GM23338 (cell line): ENCODE measurements around the gene PDE4D. TPM values are rescaled to one million over a fixed set of nuclear protein-coding genes. Genes with fewer than 3 reads are reported as not detected.
A peak's percentile ranks its signal among the peaks of the same experiment; 100 is the strongest.

Source experiments
- ATAC-seq: fragments of 200-7000 bp; cut with Tn5 transposase; 3 replicates; pipeline ENCODE4 v1.9.1; 2020
- DNase-seq: peaks from one replicate; pipeline ENCODE4 v3.0.0-alpha.2; 2015; ENCODE audit warnings: low spot score
- H2AFZ ChIP-seq: fragments of 200-600 bp; sonication (generic); 2 replicates; pipeline ENCODE4 v1.8.0; 2016; ENCODE audit warnings: antibody characterized with exemption, mild to moderate bottlenecking, moderate library complexity
- H3F3A ChIP-seq: fragments of 200-600 bp; sonication (generic); replicated peaks from 2 replicates; pipeline ENCODE4 v1.8.0; 2017; ENCODE audit warnings: antibody characterized with exemption, mixed run types, low read depth
- H3K27ac ChIP-seq: fragments of 200-600 bp; sonication (generic); 2 replicates; pipeline ENCODE4 v1.6.1; 2016; ENCODE audit warnings: low read depth
- H3K27me3 ChIP-seq: fragments of 200-600 bp; sonication (generic); 2 replicates; pipeline ENCODE4 v1.8.0; 2016; ENCODE audit warnings: mild to moderate bottlenecking, mixed run types, moderate library complexity; ENCODE audit not compliant: insufficient read depth
- H3K36me3 ChIP-seq: fragments of 200-600 bp; sonication (generic); 2 replicates; pipeline ENCODE4 v1.8.0; 2016; ENCODE audit warnings: mild to moderate bottlenecking; ENCODE audit not compliant: insufficient read depth
- H3K4me1 ChIP-seq: fragments of 200-600 bp; sonication (generic); 2 replicates; pipeline ENCODE4 v1.8.0; 2016; ENCODE audit warnings: mild to moderate bottlenecking, moderate library complexity; ENCODE audit not compliant: insufficient read depth
- H3K4me2 ChIP-seq: fragments of 200-600 bp; sonication (generic); 2 replicates; pipeline ENCODE4 v1.7.1; 2017; ENCODE audit warnings: mixed run types
- H3K4me3 ChIP-seq: fragments of 200-600 bp; sonication (generic); 2 replicates; pipeline ENCODE4 v1.6.1; 2016; ENCODE audit warnings: mixed run types
- H3K79me2 ChIP-seq: fragments of 200-600 bp; sonication (generic); replicated peaks from 2 replicates; pipeline ENCODE4 v1.8.0; 2017; ENCODE audit warnings: mild to moderate bottlenecking; ENCODE audit not compliant: insufficient read depth
- H3K9me2 ChIP-seq: fragments of 200-600 bp; sonication (generic); 2 replicates; pipeline ENCODE4 v1.8.0; 2017; ENCODE audit not compliant: insufficient read depth
- H4K20me1 ChIP-seq: fragments of 200-600 bp; sonication (generic); replicated peaks from 2 replicates; pipeline ENCODE4 v1.8.0; 2017; ENCODE audit warnings: mild to moderate bottlenecking; ENCODE audit not compliant: insufficient read depth
- H3K27ac Mint-ChIP-seq: 2 replicates; pipeline ENCODE4 v1.8.0; 2020; ENCODE audit warnings: inconsistent platforms, mild to moderate bottlenecking, moderate library complexity, mixed read lengths
- H3K27me3 Mint-ChIP-seq: 3 replicates; pipeline ENCODE4 v1.8.0; 2022; ENCODE audit warnings: low read depth, mild to moderate bottlenecking, moderate library complexity, mixed read lengths, inconsistent platforms; ENCODE audit not compliant: insufficient read depth, poor library complexity
- H3K36me3 Mint-ChIP-seq: 3 replicates; pipeline ENCODE4 v1.8.0; 2021; ENCODE audit warnings: low read depth, mild to moderate bottlenecking, inconsistent platforms, moderate library complexity, mixed read lengths
- H3K4me1 Mint-ChIP-seq: 3 replicates; pipeline ENCODE4 v1.8.0; 2020; ENCODE audit warnings: mild to moderate bottlenecking, inconsistent platforms, mixed read lengths
- H3K4me3 Mint-ChIP-seq: 3 replicates; pipeline ENCODE4 v1.8.0; 2021; ENCODE audit warnings: moderate library complexity, mild to moderate bottlenecking, inconsistent platforms, mixed read lengths
- H3K9me3 Mint-ChIP-seq: 3 replicates; pipeline ENCODE4 v1.8.0; 2020; ENCODE audit warnings: moderate library complexity, mild to moderate bottlenecking, inconsistent platforms, mixed read lengths
- CREB1 ChIP-seq: fragments of 250-450 bp; sonication (Bioruptor Pico); IDR thresholded peaks from 2 replicates; pipeline ENCODE4 v1.5.0; 2020; ENCODE audit warnings: low read depth, mild to moderate bottlenecking, moderate library complexity
- CTCF ChIP-seq, 2 experiments: fragments of 200-600 bp in 1 of 2; sonication (generic) in 1 of 2; conservative IDR thresholded peaks; 2 replicates each; pipeline versions ENCODE4 v1.5.1 to v1.6.1; 2016 to 2017; ENCODE audit warnings: antibody characterized with exemption in 2 of 2, low read depth in 2 of 2, mild to moderate bottlenecking in 2 of 2, moderate library complexity in 1 of 2
- EZH2 ChIP-seq: fragments of 200-600 bp; sonication (generic); IDR thresholded peaks from one replicate; pipeline ENCODE4 v1.8.0; 2017; ENCODE audit warnings: antibody characterized with exemption, mild to moderate bottlenecking, low read depth; ENCODE audit not compliant: unreplicated experiment
- EZH2phosphoT487 ChIP-seq: fragments of 200-600 bp; sonication (generic); IDR thresholded peaks from one replicate; pipeline ENCODE4 v1.8.1; 2018; ENCODE audit warnings: antibody characterized with exemption; ENCODE audit not compliant: unreplicated experiment
- JUNB ChIP-seq: IDR thresholded peaks from one replicate; pipeline ENCODE4 v1.6.1; 2016; ENCODE audit warnings: antibody characterized with exemption; ENCODE audit not compliant: unreplicated experiment
- NANOG ChIP-seq: IDR thresholded peaks from 2 replicates; pipeline ENCODE4 v1.6.1; 2016; ENCODE audit warnings: antibody characterized with exemption, borderline replicate concordance
- POLR2AphosphoS5 ChIP-seq: IDR thresholded peaks from 2 replicates; pipeline ENCODE4 v1.6.1; 2016; ENCODE audit warnings: antibody characterized with exemption, low read depth
- REST ChIP-seq: IDR thresholded peaks from one replicate; pipeline ENCODE4 v1.6.1; 2018; ENCODE audit warnings: antibody characterized with exemption; ENCODE audit not compliant: unreplicated experiment
- STAT1 ChIP-seq: IDR thresholded peaks from one replicate; pipeline ENCODE4 v1.6.1; 2016; ENCODE audit warnings: antibody characterized with exemption; ENCODE audit not compliant: unreplicated experiment
- ZNF114 ChIP-seq: fragments of 250-450 bp; sonication (Bioruptor Pico); IDR thresholded peaks from 2 replicates; pipeline ENCODE4 v1.5.0; 2020; ENCODE audit warnings: mild to moderate bottlenecking, moderate library complexity
- ZNF331 ChIP-seq: fragments of 250-450 bp; sonication (Bioruptor Pico); IDR thresholded peaks from 2 replicates; pipeline ENCODE4 v1.5.0; 2020; ENCODE audit warnings: low read depth, mild to moderate bottlenecking, moderate library complexity
- polyA plus RNA-seq: library from polyadenylated mRNA; unstranded; fragments of >200 nt; fragmentation: Nextera tagmentation; extraction: Ambion mirVana; gene quantifications from 2 replicates; pipeline ENCODE4 v1.2.1, GENCODE V29; 2016
- total RNA-seq: library from RNA; depleted of rRNA; stranded (reverse); fragments of >200 nt; shearing (Covaris generic); gene quantifications from 2 replicates; pipeline ENCODE4 v1.2.3, GENCODE V29; 2014

Gene PDE4D
- total and polyA plus RNA-seq, 2 experiments from 2014 or later, result 2.1 to 4.7 TPM

- H3K9me3 Mint-ChIP-seq, result no peaks in the 10 kb centered on the region
- H3K27ac Mint-ChIP-seq, result no peak overlapping the region
- Histone ChIP-seq H3K4me1 (no peaks in the 10 kb centered on the region), H3K27ac (no peak overlapping the region), H3K36me3 (no peaks in the 10 kb centered on the region), H3K4me3 (no peak overlapping the region), H4K20me1 (no peaks in the 10 kb centered on the region), H3K9me2 (peaks cover 3% of the 10 kb centered on the region), H3K79me2 (no peaks in the 10 kb centered on the region), H3K4me2 (no peak overlapping the region), H3K27me3 (no peaks in the 10 kb centered on the region), H3F3A (no peaks in the 10 kb centered on the region), H2AFZ (0 out of 2 replicates have a peak overlapping the region, but pooled peaks have one; percentile 63)
- no peak overlapping the region for H3K4me3 Mint-ChIP-seq
- TF ChIP-seq ZNF331 (CRISPR knock-in tag), result no peak
- no peak for TF ChIP-seq EZH2phosphoT487
- no peak for TF ChIP-seq ZNF114 (CRISPR knock-in tag)
- H3K4me1 Mint-ChIP-seq, result peaks cover 2% of the 10 kb centered on the region; the same call in 2 of the 3 replicates
- H3K27me3 Mint-ChIP-seq, result peaks cover 5% of the 10 kb centered on the region
- DNase-seq (no peak), ATAC-seq (no peak)
- no peaks in the 10 kb centered on the region for H3K36me3 Mint-ChIP-seq
Observed at GRCh38 chr5:59136549-59136948, 757.0 kb downstream of the PDE4D start.

GRCh38 chr5:59134471-59135163 lies 758.9 kb downstream of the PDE4D start:
- H3K27ac Mint-ChIP-seq, result no peak overlapping the region
- H3K36me3 Mint-ChIP-seq, result no peaks in the 10 kb centered on the region
- H3K4me1 ChIP-seq, result peaks cover 17% of the 10 kb centered on the region
- no peaks in the 10 kb centered on the region for H3K79me2 ChIP-seq
- H4K20me1 ChIP-seq, result no peaks in the 10 kb centered on the region
- H3K27ac ChIP-seq, result no peak overlapping the region
- peaks cover 3% of the 10 kb centered on the region for H3K9me2 ChIP-seq
- H3K4me3 ChIP-seq, result no peak overlapping the region
- peaks cover 5% of the 10 kb centered on the region for H3K27me3 Mint-ChIP-seq
- peaks cover 13% of the 10 kb centered on the region for H3K4me1 Mint-ChIP-seq
- DNase-seq (no peak), ATAC-seq (no peak)
- H3K27me3 ChIP-seq, result no peaks in the 10 kb centered on the region
- no peak overlapping the region for H2AFZ ChIP-seq
- TF ChIP-seq JUNB, result no peak
- no peaks in the 10 kb centered on the region for H3F3A ChIP-seq
- H3K36me3 ChIP-seq, result no peaks in the 10 kb centered on the region
- H3K4me2 ChIP-seq, result no peak overlapping the region
- no peak overlapping the region for H3K4me3 Mint-ChIP-seq
- no peaks in the 10 kb centered on the region for H3K9me3 Mint-ChIP-seq

- Mint-ChIP-seq H3K36me3 (no peaks in the 10 kb centered on the region), H3K27ac (no peak overlapping the region)
- TF ChIP-seq NANOG, result no peak
- no peak for TF ChIP-seq ZNF331 (CRISPR knock-in tag)
- no peak for TF ChIP-seq POLR2AphosphoS5
- TF ChIP-seq JUNB, result no peak
- no peak for TF ChIP-seq EZH2
- no peak for TF ChIP-seq EZH2phosphoT487
- TF ChIP-seq STAT1, result no peak
- no peak for TF ChIP-seq CTCF (conservative IDR thresholded peaks at IDR 0.05; ENCODE audit: low read depth in 2 of 2)
- TF ChIP-seq REST, result no peak
- no peak for TF ChIP-seq CREB1 (CRISPR knock-in tag)
Observed at GRCh38 chr5:59133764-59134261, 759.7 kb downstream of the PDE4D start.

More at GRCh38 chr5:59133764-59134261, 759.7 kb downstream of the PDE4D start:
- Histone ChIP-seq H2AFZ (no peak overlapping the region), H4K20me1 (no peaks in the 10 kb centered on the region), H3K4me3 (no peak overlapping the region), H3K27me3 (no peaks in the 10 kb centered on the region), H3K4me2 (no peak overlapping the region), H3K9me2 (peaks cover 3% of the 10 kb centered on the region; the same call in 1 of the 2 replicates), H3K36me3 (no peaks in the 10 kb centered on the region), H3K4me1 (peaks cover 23% of the 10 kb centered on the region), H3K27ac (no peak overlapping the region), H3K79me2 (no peaks in the 10 kb centered on the region), H3F3A (no peaks in the 10 kb centered on the region)
- peaks cover 5% of the 10 kb centered on the region for H3K27me3 Mint-ChIP-seq
- H3K4me1 Mint-ChIP-seq, result peaks cover 13% of the 10 kb centered on the region
- H3K4me3 Mint-ChIP-seq, result no peak overlapping the region
- DNase-seq, result peak; percentile 18
- no peaks in the 10 kb centered on the region for H3K9me3 Mint-ChIP-seq
- no peak for ATAC-seq
